GM18508 (cell line): ENCODE results near the gene ZDBF2.
A peak's percentile ranks its signal among the peaks of the same experiment; 100 is the strongest.
"Not testable (repeated sequence)": the region's sequence is repeated elsewhere in the genome, so short reads cannot be mapped to it uniquely, and the experiment has no call there.

Experiments
- ATAC-seq: cut with Tn5 transposase; IDR thresholded peaks from one replicate; pipeline ENCODE4 v1.9.1; 2021; ENCODE audit warnings: moderate number of reproducible peaks; ENCODE audit not compliant: insufficient read depth, unreplicated experiment

ZDBF2 gene

DNA sequence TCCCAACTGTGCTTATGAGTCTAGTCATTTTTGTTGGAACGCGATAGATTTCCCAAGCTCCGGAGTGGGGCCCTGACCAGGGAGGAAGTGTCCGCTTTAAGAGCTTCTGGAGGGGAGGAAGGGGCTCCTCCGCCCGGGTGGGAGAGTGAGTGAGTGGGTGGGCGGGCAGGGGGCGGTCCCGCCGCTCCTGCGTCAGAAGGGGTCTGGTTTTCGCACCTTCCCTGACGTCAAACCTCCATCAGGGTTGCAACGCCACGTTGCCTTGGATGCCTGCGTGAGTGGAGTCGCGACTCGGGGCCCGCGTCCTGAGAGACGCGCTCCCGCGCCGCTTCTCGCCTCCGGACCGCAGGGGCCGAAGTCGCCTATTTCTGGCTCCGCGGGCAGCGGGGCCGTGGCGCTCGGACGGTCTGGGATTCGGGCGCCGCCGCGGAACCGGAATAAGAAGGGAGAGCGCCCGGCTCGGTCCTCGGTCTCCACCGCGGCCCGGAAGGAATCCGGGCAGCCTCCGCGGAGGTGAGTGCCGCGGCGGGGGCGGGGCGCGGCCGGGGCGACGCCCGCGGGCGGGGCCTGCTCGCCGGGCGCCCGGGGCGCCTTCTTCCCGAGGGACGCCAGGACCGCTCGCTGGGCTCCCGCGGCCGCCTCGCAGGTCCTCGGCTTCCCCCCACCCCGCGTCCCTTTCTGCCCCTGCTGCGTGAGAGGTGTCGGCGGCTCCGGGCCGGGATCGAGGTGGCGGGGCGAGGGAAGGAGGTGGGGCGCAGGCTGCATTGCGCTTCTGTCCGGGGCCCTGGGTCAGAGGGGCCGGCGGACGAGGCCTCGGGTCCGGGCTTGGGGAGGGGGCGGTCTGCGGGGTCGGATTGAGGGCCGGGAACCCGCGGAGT is at the start of gene ZDBF2:
Gene ZDBF2, plus strand, starts transcription at position 230 of the 878 bp plus-strand sequence. CDS start 7,187 bp downstream, outside the sequence.
- peak; percentile 49 for ATAC-seq

GRCh38 chr2:206225435-206226232 is 48.8 kb upstream of the ZDBF2 start:
- ATAC-seq, result peak; percentile 91

GRCh38 chr2:206228636-206229035 is 45.8 kb upstream of the ZDBF2 start:
- not testable (repeated sequence) for ATAC-seq

- no peak for ATAC-seq
These were observed 44.8 kb upstream of the ZDBF2 start for GRCh38 chr2:206229642-206230041.

DNA sequence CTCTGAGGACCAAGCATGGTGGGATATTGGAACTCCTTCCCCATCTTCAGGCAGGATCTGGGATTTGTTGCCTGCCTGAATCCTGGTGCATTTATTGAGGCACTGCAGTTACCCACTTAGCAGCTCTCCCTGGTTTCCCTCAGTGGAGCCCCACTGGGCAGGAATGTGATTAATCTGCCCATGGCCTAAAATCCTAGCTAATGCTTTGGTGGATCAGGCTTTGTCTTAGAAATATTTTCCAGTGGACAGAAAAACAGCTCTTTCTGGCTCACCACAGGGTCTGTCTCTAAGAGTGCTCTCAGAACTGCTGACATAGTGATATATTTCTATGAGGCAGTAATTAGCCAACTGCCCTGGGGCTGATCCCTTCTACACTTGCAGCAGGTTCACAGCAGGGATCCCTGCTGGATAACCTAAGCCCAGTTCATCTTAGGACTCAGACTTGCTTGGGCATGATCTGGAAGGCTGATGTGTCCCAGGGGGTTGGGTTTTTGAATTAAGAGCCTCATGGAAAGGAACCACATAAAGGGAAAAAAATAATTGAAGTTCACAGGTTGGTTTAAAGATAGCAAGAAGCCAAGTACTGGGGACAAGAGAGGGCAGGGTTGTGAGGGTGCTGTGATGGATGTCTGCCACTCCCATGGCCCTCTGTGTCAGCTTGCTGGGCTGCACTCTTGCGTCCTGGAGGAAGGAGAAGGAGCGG is 44.3 kb upstream of the ZDBF2 start:
- no peak for ATAC-seq

DNA sequence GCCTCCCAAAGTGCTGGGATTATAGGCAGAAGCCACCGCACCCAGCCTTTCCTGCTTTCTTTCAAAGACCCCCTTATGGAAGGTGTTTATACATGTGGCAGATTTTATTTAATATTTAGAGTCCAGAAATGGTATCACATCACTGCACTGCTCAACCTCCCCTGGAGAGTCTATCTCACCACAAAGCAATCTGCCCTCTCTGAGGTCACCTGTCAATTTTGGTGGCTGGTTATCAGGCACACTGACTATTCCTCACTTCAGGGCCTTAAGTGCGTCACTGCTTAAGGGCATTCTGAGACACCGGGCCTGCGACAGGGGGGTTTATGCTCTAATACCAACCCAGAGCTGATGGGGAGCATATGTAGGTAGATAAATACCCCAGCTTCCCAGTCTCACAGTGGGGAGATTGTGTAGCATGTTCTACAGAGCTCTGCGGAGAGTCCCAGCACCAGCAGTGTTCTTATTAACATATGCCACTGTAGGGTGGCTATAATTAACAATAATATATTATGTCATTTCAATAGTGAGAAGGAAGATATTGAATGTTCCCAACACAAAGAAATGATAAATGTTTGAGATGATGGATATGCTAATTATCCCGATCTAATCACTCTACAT is 42.7 kb upstream of the ZDBF2 start:
- ATAC-seq, result no peak

GRCh38 chr2:206232287-206233035 is 42.0 kb upstream of the ZDBF2 start:
- ATAC-seq, result no peak

- no peak for ATAC-seq
These were observed 35.3 kb upstream of the ZDBF2 start for GRCh38 chr2:206239157-206239556.

- no peak for ATAC-seq
These were observed 34.1 kb upstream of the ZDBF2 start for GRCh38 chr2:206240327-206240726.

GRCh38 chr2:206241736-206242135 is 32.7 kb upstream of the ZDBF2 start:
- no peak for ATAC-seq

GRCh38 chr2:206245265-206245672 is 29.2 kb upstream of the ZDBF2 start:
- peak; percentile 65 for ATAC-seq

DNA sequence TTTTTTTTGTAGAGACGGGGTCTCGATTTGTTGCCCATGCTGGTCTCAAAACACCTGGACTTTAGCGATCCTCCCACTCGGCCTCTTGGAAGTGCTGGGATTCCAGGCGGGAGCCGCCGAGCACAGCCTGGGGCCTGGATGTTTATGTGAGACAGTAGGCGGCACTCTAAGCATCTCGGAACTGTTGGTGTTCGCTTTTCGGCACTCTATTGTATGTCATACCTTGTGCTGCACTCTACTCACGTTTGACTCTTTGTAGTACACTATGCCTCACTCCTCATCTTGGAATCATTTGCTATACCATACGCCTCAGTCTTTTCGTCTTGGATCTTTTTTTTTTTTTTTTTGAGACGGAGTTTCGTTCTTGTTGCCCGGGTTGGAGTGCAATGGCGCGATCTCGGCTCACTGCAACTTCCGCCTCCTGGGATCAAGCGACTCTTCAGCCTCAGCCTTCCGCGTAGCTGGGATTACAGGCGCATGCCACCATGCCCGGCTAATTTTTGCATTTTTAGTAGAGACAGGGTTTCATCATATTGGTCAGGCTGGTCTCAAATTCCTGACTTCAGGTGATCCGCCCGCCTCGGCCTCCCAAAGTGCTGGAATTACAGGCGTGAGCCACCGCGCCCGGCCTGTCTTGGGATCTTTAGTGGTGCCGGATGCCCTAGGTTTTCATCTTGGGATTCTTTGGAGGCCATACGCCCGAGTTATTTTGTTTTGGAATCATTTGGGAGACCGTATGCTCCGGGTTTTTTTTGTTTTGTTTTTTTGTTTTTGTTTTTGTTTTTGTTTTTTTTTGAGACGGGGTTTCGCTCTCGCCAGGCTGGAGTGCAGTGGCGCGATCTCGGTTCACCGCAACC is 24.2 kb upstream of the ZDBF2 start:
- ATAC-seq, result no peak

GRCh38 chr2:206253125-206253776 is 21.2 kb upstream of the ZDBF2 start:
- no peak for ATAC-seq

- ATAC-seq, result no peak
These were observed 20.7 kb upstream of the ZDBF2 start for GRCh38 chr2:206253777-206254166.

DNA sequence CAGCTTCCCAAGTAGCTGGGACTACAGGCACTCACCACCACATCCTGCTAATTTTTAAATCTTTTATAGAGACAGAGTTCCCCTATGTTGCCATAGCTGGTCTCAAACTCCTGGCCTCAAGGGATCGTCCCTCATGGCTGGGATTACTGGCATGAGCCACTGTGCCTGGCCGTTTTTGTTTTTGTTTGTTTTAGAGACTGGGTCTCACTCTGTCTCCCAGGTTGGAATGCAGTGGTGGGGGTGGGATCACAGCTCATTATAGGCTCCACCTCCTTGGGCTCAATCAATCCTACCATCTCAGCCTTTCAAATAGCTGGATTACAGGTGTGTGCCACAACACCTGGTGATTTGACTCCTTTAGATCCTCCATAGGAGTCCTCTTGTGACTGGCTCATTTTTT is 19.5 kb upstream of the ZDBF2 start:
- ATAC-seq, result no peak

DNA sequence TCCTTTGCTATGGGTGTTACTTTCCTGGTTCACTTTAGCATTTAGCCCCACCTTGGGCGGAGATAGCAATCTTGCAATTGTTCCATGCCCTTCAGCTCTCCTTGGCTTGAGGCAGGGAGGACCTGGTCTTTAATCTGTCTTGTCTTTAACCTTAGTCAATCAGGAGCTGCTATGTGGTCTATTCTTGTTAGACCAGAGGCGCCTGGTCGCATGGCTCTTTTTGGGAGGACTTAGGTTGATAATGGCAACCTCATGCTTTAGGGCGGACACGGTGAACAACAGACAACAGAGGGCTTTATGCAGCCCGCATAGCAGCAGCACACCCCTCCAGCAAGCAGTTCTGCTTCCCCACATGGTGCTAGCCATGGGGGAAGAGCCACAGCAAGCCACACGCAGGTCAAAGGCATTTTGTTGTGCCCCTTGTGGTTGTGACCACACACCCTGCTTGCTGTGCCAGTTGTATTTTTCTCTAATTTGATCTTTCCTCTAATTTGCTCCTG is 17.7 kb upstream of the ZDBF2 start:
- ATAC-seq, result no peak

DNA sequence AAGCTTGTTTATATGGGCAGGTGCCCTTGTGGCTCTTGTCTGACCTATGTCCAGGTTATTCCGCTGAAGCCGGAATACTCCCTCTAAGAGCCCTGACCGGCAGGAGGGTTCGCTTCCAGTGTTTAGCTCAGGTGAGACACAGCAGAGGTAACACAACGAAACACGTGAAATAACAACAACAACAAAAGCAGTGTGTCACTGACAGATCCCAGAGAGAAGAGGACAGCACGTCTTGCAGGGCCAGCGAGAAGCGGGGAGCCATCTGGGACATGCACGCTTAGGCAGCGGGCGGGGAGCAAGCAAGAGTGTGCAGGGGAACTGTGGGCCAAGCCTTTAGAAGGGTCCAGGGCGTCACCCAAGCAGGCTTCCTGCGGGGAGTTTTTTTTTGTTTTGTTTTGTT is 17.1 kb upstream of the ZDBF2 start:
- no peak for ATAC-seq

GRCh38 chr2:206257861-206258260 is 16.6 kb upstream of the ZDBF2 start:
- ATAC-seq, result no peak
